Measurements from ENCODE around the gene AGBL3.

Gene AGBL3

DNA sequence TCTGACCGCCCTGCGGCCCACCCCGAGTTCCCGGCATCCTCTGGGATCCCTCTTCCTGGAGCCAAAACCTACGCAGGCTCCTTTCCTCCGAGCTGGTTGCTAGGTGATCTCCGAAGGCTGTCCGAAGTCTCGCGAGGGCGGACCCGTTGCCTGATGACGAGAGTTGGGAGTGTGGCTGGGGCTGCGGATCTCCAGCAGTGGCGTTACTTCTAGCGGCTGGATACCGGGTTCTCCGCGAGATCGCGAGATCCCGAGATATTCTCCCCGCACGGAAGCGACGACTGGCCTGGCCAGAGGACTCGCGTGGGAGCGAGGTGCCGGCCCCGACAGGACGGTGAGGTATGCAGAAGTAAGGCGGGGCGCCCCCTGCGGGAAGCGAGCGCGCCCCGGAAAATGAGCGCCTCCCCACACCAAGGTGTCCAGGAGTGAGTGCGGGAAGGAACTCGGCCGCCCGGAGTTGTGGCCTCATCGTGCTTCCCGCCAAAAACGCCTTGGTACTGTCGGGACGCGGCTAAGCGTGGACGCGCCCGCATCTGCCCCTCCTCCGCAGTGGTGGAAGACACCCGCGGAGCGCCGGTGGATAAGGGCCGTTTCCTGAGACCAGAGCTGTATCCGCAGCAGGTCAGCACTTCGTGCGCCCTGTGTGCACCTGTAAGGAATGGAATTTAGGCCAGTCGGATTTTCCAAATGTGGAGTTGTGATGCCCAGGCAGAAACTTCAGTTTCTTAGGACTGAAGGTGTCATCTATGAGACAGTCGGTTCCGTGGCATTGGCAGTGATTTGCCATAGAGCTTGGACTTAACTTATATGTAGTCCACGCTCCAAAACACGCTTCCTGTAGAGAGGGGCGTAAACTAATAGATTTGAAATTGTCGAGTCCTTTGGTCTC is at the start of gene AGBL3:
Gene AGBL3, plus strand, starts transcription at position 146 of the 889 bp plus-strand sequence. CDS start 1,426 bp downstream, outside the sequence.
- Mint-ChIP-seq H3K9me3 (no peaks in the 10 kb centered on the region), H3K27me3 (no peaks in the 10 kb centered on the region), H3K4me3 (peak within 1 kb of the TSS; percentile 98), H3K27ac (peak within 1 kb of the TSS; percentile 98), H3K36me3 (ENCODE audit: low read depth) (peaks cover 31% of the 10 kb centered on the region), H3K4me1 (ENCODE audit: low read depth) (peaks cover 53% of the 10 kb centered on the region)

DNA sequence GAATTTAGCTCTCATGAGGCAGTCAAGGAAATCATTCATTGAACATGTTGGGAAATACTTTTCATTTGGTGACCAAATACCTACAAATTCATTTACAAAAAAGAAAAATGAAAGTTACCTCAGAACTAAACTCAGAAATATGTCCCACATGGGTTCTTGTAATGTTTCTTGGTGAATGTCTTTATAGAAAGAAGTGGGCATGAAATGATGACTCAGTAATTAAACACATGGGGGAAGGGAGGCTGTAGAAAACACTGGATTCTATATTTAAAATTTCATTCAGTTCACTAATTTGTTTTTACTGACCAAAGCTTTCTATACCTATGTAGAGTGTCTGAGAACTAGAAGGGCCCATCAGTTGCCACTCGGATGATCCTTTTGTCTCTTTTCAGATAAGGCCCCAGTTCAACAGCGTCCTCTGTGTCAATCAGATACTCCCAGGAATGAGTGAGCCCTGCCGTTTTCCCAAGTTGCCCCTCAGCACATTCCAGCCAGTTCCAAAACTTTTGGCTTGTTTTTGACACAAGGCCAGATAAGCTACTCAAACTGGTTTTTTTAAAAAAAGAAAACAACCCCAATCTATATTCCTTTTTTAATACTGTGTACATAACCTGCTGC is 49.3 kb upstream of the AGBL3 start:
- no peak overlapping the region for H3K27ac Mint-ChIP-seq
- no peak overlapping the region for H3K4me3 Mint-ChIP-seq
- H3K9me3 Mint-ChIP-seq = no peaks in the 10 kb centered on the region
- H3K36me3 Mint-ChIP-seq (ENCODE audit: low read depth) = no peaks in the 10 kb centered on the region
- H3K4me1 Mint-ChIP-seq (ENCODE audit: low read depth) = no peaks in the 10 kb centered on the region
- H3K27me3 Mint-ChIP-seq = no peaks in the 10 kb centered on the region

DNA sequence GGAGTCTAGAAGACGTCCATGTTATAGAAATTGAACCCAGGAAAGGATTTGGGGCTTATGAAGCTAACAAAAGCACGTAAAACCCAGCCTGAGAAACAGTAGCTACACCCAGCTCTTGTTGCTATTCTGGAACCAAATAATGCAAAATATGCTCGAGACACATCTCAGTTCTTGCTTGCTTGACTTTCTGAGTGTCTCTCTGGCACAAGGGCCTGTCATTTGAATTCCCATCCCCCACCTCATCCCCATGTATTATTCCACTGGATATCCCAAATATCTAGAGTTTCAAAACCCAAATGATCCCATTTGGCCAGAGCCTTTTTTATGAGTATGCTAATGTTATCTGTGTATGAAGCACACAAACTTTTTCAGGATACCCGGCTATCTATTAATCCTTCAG is 48.2 kb upstream of the AGBL3 start:
- H3K27ac Mint-ChIP-seq = no peak overlapping the region
- no peaks in the 10 kb centered on the region for H3K27me3 Mint-ChIP-seq

DNA sequence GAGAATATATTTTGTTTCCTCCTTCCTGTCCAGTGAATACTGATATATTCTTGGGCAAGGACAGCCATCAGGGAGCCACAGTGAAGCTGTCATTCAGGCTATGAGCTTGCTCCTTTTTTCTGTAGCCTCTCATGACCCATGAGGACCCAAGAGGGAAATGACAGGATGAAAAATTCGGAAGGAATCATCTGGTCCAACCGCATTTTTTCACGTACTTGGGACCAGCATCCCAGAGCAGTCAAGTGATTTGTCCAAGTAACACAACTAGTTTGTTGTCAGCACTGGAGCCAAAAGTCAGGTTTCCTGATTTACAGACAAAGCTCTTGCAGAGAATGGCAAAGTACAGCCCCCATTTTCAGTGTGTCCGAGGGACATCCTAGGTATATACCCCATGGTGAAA is 47.2 kb upstream of the AGBL3 start:
- no peak overlapping the region for H3K4me3 Mint-ChIP-seq
- H3K4me1 Mint-ChIP-seq (ENCODE audit: low read depth) = no peaks in the 10 kb centered on the region
- H3K36me3 Mint-ChIP-seq (ENCODE audit: low read depth) = no peaks in the 10 kb centered on the region
- no peaks in the 10 kb centered on the region for H3K27me3 Mint-ChIP-seq
- no peaks in the 10 kb centered on the region for H3K9me3 Mint-ChIP-seq
- H3K27ac Mint-ChIP-seq = no peak overlapping the region

More for the DNA sequence above, 48.2 kb upstream of the AGBL3 start:
- no peaks in the 10 kb centered on the region for H3K9me3 Mint-ChIP-seq
- no peaks in the 10 kb centered on the region for H3K4me1 Mint-ChIP-seq (ENCODE audit: low read depth)
- no peak overlapping the region for H3K4me3 Mint-ChIP-seq
- H3K36me3 Mint-ChIP-seq (ENCODE audit: low read depth) = no peaks in the 10 kb centered on the region

DNA sequence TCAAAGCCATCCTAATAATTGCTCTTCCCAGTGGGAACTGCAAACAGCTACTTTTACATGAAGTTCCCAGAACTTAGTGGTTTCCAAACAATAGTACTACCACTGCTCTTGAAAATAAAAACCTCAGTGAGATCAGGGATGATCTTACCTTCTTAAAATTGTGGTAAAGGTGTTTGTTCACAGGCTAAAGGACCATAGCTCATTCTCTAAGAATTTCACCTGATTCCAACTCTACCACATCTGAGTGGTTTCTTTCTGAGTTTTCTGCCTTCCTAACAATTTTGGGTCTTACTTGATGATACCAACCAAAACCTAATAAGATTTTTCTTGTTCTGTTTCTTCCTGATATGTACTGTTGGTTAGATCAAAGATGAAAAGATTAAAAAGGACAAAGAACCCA is 45.6 kb upstream of the AGBL3 start:
- Mint-ChIP-seq H3K9me3 (no peaks in the 10 kb centered on the region), H3K36me3 (ENCODE audit: low read depth) (no peaks in the 10 kb centered on the region), H3K4me3 (no peak overlapping the region), H3K27ac (no peak overlapping the region), H3K4me1 (ENCODE audit: low read depth) (no peaks in the 10 kb centered on the region), H3K27me3 (no peaks in the 10 kb centered on the region)

DNA sequence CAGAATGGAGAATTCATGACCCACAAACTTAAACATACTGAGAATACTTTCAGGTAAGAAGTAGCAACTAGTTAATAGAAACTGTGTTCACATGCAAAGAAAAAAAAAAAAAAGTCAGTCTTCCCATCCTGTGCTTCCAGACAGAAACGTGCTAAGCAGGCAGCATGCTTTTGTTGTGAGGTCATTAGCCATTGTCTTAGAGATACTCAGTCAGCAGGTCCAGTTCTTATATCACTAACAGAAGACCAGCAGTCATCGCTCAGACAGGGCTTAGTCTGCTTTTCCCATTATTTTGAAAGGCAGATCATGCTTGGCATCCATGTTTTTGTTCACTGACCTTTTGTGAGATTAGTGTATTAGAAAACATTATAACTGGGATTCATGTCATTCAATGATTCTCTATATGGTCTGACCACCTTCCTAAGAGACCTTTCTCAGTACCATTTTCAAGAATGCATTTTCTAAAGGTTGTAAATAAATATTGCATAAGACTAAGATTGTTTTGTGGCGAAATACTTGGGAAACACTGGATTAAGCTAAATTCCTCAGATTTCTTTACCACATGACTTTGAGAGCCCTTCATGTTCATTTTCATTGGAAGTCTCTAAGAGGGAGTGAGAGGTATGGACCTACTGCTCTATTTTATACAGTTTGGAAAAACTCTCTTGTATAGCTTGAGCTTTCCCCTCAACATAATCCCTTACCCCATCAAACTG is 45.0 kb upstream of the AGBL3 start:
- Mint-ChIP-seq H3K27me3 (no peaks in the 10 kb centered on the region), H3K9me3 (no peaks in the 10 kb centered on the region), H3K27ac (no peak overlapping the region), H3K4me3 (no peak overlapping the region), H3K4me1 (ENCODE audit: low read depth) (peaks cover 3% of the 10 kb centered on the region), H3K36me3 (ENCODE audit: low read depth) (no peaks in the 10 kb centered on the region)

DNA sequence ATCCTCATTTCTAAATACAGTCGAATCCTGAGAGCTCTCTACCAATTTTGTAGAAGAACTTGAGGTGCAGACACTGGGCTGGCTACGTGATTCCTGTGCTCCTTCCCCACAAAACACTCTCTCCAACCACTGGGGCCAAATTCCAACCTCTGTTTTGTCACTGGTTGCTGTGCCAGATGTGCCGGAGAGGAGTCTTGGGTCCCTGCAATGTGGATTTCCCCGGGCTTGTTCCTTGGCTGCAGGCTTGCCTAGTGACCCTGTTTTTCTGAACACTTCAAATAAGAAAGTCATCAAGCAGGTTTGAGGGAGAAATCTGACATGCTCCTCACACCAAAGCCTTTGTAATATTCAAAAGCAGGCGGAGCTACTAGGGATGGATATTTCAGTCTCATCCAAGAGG is 44.4 kb upstream of the AGBL3 start:
- H3K36me3 Mint-ChIP-seq (ENCODE audit: low read depth) = no peaks in the 10 kb centered on the region
- H3K27ac Mint-ChIP-seq = no peak overlapping the region
- H3K9me3 Mint-ChIP-seq = no peaks in the 10 kb centered on the region
- H3K4me1 Mint-ChIP-seq (ENCODE audit: low read depth) = peaks cover 7% of the 10 kb centered on the region
- H3K27me3 Mint-ChIP-seq = no peaks in the 10 kb centered on the region
- H3K4me3 Mint-ChIP-seq = no peak overlapping the region

DNA sequence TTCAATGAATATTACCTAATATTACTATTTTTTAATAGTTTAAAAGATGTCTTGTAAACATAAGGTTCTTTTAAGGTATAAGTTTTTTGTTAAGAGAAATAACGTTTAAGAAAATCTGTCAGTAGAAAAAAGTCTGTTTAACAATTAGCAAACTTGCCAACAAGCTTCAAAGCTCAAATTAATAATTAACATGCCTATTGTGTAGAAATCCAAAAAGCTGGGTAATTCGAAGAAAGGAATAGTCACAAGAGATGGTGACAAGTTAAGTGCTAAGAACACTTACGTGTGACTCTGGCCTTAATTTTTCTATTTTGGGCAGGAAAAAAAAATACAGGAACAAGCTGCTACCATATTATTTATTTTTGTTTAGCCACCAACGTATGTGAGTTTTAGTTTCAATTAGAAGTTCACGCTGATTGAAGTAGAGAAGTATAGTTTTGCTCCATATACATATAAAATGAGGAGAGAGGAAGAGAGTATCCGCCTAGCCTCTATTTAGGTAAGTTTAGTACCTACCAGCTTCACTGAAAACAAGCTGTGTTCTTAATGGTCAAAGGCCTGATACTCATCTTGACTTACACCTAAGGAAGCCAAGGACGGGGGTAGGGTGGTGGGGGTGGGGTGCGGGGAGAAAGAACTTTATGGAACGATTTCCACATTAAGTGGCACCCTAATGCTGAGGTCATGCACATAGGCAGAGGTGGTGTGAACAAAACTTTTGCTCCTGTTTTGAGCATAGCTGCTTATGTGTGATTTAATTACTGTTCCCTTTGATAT is 43.4 kb upstream of the AGBL3 start:
- Mint-ChIP-seq H3K36me3 (ENCODE audit: low read depth) (no peaks in the 10 kb centered on the region), H3K27ac (no peak overlapping the region), H3K4me3 (no peak overlapping the region), H3K27me3 (no peaks in the 10 kb centered on the region), H3K4me1 (ENCODE audit: low read depth) (peaks cover 9% of the 10 kb centered on the region), H3K9me3 (no peaks in the 10 kb centered on the region)

DNA sequence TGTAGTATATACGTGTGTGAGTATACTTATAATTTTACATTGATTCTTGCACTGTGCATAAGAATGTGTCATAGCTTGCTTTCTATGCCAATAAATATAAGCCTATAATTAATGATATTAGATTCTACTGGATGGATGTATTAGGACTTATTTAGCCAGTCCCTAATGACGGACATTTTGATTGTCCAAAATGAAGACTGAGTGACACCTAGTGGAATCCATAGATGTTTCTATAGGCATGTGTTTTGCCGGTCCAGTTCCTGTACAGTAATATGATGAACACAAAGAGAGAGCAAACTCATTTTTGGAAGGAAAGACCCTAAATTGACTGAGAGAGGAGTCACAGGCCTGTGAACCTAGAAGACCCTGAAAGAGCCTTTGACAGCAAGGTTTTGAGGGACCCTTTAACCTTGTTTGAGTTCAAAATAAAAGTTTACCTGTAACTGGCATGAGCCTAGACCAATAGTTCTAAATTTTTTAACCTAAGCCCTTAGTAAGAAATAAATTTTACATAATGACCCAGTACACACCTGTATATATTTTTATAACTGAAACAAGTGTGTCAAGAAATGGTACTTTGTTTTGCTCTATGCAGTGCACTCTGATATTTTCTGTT is 42.4 kb upstream of the AGBL3 start:
- no peaks in the 10 kb centered on the region for H3K9me3 Mint-ChIP-seq
- peaks cover 9% of the 10 kb centered on the region for H3K4me1 Mint-ChIP-seq (ENCODE audit: low read depth)
- H3K36me3 Mint-ChIP-seq (ENCODE audit: low read depth) = no peaks in the 10 kb centered on the region
- no peak overlapping the region for H3K4me3 Mint-ChIP-seq
- H3K27me3 Mint-ChIP-seq = no peaks in the 10 kb centered on the region
- no peak overlapping the region for H3K27ac Mint-ChIP-seq

DNA sequence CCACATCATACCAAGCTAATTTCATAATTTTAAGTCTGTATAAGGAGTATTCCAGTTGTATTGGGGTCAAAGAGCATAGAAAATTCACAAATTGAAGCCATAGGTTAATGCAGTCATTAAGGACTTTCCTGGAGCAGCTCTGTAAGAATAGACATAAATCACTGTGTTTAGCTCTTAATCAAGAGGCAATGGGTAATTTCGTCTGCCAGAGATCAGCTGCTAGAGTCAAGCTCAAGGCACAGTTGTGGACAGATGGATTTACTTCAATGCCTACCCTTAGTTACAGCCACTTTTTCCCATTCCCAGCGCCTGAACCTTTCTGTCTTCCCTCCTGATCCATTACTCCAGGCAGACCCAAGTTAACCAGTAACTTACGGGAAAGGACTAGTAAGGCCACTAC is 40.6 kb upstream of the AGBL3 start:
- Mint-ChIP-seq H3K27me3 (no peaks in the 10 kb centered on the region), H3K27ac (no peak overlapping the region), H3K36me3 (ENCODE audit: low read depth) (no peaks in the 10 kb centered on the region), H3K4me1 (ENCODE audit: low read depth) (peaks cover 9% of the 10 kb centered on the region), H3K9me3 (no peaks in the 10 kb centered on the region), H3K4me3 (no peak overlapping the region)

DNA sequence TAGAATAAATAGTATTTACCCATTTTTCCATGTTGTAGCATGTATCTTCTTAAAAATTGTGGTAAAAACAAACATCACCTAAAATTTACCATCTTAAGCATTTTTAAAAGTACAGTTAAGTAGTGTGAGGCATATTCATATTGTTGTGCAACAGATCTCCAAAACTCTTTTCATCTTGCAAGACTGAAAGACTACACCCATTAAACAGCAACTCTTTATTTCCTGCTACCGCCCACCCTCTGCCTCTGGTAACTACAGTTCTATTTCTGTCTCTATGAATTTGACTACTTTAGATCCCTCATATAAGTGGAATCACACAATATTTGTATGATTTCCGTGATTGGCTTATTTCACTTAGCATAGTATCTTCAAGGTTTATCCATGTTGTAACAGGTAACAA is 40.0 kb upstream of the AGBL3 start:
- Mint-ChIP-seq H3K4me1 (ENCODE audit: low read depth) (peaks cover 9% of the 10 kb centered on the region), H3K9me3 (no peaks in the 10 kb centered on the region), H3K27ac (no peak overlapping the region), H3K36me3 (ENCODE audit: low read depth) (no peaks in the 10 kb centered on the region), H3K27me3 (no peaks in the 10 kb centered on the region), H3K4me3 (no peak overlapping the region)

DNA sequence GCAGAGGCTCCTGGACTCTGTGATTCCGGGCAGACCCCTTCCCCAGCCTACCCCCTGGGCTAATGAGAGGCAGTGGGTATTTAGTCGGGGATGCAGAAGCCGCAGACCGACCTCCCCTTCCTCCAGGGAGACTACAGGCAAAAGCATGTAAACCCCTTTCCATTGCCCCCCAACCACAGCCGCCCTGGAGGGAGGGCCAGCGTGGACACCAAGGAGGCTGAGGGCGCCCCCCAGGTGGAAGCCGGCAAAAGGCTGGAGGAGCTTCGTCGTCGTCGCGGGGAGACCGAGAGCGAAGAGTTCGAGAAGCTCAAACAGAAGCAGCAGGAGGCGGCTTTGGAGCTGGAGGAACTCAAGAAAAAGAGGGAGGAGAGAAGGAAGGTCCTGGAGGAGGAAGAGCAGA is 39.0 kb upstream of the AGBL3 start:
- Mint-ChIP-seq H3K9me3 (no peaks in the 10 kb centered on the region), H3K36me3 (ENCODE audit: low read depth) (no peaks in the 10 kb centered on the region), H3K27me3 (no peaks in the 10 kb centered on the region), H3K4me1 (ENCODE audit: low read depth) (peaks cover 9% of the 10 kb centered on the region), H3K27ac (no peak overlapping the region), H3K4me3 (no peak overlapping the region)

DNA sequence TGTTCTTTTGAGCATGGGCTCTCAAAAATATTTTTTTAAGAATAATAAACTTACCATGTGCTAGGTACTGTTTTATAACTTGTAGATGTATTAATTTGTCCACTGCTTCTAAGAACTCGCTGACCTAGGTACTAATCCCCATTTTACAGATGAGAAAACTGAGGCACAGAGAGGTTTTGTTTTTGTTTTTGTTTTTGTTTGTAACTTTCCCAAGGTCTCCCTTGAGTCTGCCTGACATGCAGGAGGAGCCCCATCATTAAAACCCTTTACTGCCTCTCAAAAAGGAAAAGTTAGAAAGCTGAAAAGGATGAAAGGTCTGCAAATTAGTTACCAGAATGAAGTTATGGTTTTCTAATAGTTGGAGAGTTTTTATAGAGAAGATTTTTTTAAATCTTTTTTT is 38.5 kb upstream of the AGBL3 start:
- no peaks in the 10 kb centered on the region for H3K9me3 Mint-ChIP-seq
- H3K4me1 Mint-ChIP-seq (ENCODE audit: low read depth) = peaks cover 9% of the 10 kb centered on the region
- H3K27ac Mint-ChIP-seq = no peak overlapping the region
- no peaks in the 10 kb centered on the region for H3K36me3 Mint-ChIP-seq (ENCODE audit: low read depth)
- no peaks in the 10 kb centered on the region for H3K27me3 Mint-ChIP-seq
- no peak overlapping the region for H3K4me3 Mint-ChIP-seq

DNA sequence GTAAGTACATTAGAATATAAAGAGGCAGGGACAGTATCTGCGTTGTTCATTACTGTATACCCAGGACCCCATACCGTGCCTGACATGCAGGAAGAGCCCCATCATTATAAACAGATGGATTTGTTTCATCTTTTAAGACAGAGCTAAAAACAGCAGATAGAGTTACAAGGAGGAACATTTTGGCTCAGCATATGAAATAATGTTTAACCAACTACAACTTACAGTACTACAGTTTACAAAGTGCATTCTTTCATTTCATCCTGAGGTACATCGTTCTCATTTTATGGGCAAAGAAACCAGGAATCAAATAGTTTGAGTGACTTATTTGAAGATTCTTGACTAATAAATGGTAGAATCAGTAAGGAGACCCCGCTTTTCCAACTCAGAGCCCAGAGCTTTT is 38.1 kb upstream of the AGBL3 start:
- Mint-ChIP-seq H3K4me3 (no peak overlapping the region), H3K36me3 (ENCODE audit: low read depth) (no peaks in the 10 kb centered on the region), H3K27me3 (no peaks in the 10 kb centered on the region), H3K27ac (no peak overlapping the region), H3K9me3 (no peaks in the 10 kb centered on the region), H3K4me1 (ENCODE audit: low read depth) (peaks cover 9% of the 10 kb centered on the region)

All from stimulated activated naive CD8-positive, alpha-beta T cell treated with anti-CD3 and anti-CD28 coated beads, Interleukin-15, Interleukin-2, amounts not matched to agents 100 ng/mL and 50 ng/mL, for 24 hours (primary cell).